SK-N-SH treated with all-trans-retinoic acid at 6 μM for 48 hours (cell line): ENCODE data around the gene VPS39.

Experiments used
- ARNTL ChIP-seq: fragments of 450-650 bp; formaldehyde crosslinking; IDR thresholded peaks from 2 replicates; pipeline ENCODE4 v1.5.0; 2020; ENCODE audit warnings: low read depth, mild to moderate bottlenecking, moderate library complexity, borderline replicate concordance
- BACH2 ChIP-seq: fragments of 250-450 bp; sonication (Bioruptor Pico); IDR thresholded peaks from 2 replicates; pipeline ENCODE4 v1.9.0; 2021; ENCODE audit warnings: mild to moderate bottlenecking, borderline replicate concordance
- GLIS3 ChIP-seq: fragments of 250-450 bp; sonication (Bioruptor Pico); IDR thresholded peaks from 2 replicates; pipeline ENCODE4 v1.5.0; 2020; ENCODE audit warnings: mild to moderate bottlenecking, moderate library complexity
- PPARA ChIP-seq: fragments of 250-450 bp; sonication (Bioruptor Pico); IDR thresholded peaks from 2 replicates; pipeline ENCODE4 v1.5.0; 2020; ENCODE audit warnings: mild to moderate bottlenecking, borderline replicate concordance
- ZC3H10 ChIP-seq: fragments of 250-450 bp; sonication (Bioruptor Pico); IDR thresholded peaks from 2 replicates; pipeline ENCODE4 v1.5.1; 2021; ENCODE audit warnings: mild to moderate bottlenecking, moderate library complexity
- ZFP30 ChIP-seq: fragments of 450-650 bp; formaldehyde crosslinking; IDR thresholded peaks from 2 replicates; pipeline ENCODE4 v1.5.0; 2022; ENCODE audit warnings: mild to moderate bottlenecking, moderate library complexity
- ZNF565 ChIP-seq: fragments of 450-650 bp; formaldehyde crosslinking; conservative IDR thresholded peaks from 2 replicates; pipeline ENCODE4 v1.5.0; 2020; ENCODE audit warnings: low read depth, mild to moderate bottlenecking, moderate library complexity
- TF ChIP-seq, protein P1 (sequence below): fragments of 250-450 bp; sonication (Bioruptor Pico); IDR thresholded peaks from 2 replicates; pipeline ENCODE4 v1.5.1; 2020; ENCODE audit warnings: low read depth, mild to moderate bottlenecking, moderate library complexity
- TF ChIP-seq, protein P2 (sequence below): fragments of 250-450 bp; sonication (Bioruptor Pico); IDR thresholded peaks from 2 replicates; pipeline ENCODE4 v1.8.0; 2020; ENCODE audit warnings: mild to moderate bottlenecking, moderate library complexity, borderline replicate concordance
- TF ChIP-seq, protein P3 (sequence below): fragments of 250-450 bp; sonication (Bioruptor Pico); IDR thresholded peaks from 2 replicates; pipeline ENCODE4 v1.8.0; 2021; ENCODE audit warnings: low read depth, mild to moderate bottlenecking, moderate library complexity, borderline replicate concordance
- TF ChIP-seq, protein P4 (sequence below): fragments of 250-450 bp; sonication (Bioruptor Pico); IDR thresholded peaks from 2 replicates; pipeline ENCODE4 v1.5.0; 2020; ENCODE audit warnings: mild to moderate bottlenecking, moderate library complexity
- TF ChIP-seq, protein P5 (sequence below): fragments of 250-450 bp; sonication (Bioruptor Pico); IDR thresholded peaks from 2 replicates; pipeline ENCODE4 v1.5.1; 2021; ENCODE audit warnings: mild to moderate bottlenecking, moderate library complexity

DNA sequence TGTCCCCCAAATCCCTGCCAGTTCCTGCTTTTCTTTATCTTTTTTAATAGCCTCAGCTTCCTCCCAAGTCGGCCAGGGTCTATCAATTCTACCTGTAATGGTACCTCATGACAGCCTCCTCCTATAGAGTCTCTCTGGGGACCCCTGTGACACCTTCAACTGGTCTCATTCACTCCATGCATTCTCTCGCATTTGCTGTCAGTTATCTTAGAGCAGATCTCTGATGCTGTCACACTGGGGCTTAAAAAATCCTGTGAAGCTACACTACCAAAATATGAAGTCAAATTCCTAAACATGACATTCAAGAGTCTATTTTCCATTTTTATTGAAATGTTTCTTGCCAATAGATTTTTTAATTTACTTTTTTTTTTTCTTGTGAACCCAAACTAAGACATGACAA is 5.5 kb downstream of the VPS39 start:
- TF ChIP-seq, protein P1, sequence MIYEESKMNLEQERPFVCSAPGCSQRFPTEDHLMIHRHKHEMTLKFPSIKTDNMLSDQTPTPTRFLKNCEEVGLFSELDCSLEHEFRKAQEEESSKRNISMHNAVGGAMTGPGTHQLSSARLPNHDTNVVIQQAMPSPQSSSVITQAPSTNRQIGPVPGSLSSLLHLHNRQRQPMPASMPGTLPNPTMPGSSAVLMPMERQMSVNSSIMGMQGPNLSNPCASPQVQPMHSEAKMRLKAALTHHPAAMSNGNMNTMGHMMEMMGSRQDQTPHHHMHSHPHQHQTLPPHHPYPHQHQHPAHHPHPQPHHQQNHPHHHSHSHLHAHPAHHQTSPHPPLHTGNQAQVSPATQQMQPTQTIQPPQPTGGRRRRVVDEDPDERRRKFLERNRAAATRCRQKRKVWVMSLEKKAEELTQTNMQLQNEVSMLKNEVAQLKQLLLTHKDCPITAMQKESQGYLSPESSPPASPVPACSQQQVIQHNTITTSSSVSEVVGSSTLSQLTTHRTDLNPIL = no peak
- TF ChIP-seq, protein P2, sequence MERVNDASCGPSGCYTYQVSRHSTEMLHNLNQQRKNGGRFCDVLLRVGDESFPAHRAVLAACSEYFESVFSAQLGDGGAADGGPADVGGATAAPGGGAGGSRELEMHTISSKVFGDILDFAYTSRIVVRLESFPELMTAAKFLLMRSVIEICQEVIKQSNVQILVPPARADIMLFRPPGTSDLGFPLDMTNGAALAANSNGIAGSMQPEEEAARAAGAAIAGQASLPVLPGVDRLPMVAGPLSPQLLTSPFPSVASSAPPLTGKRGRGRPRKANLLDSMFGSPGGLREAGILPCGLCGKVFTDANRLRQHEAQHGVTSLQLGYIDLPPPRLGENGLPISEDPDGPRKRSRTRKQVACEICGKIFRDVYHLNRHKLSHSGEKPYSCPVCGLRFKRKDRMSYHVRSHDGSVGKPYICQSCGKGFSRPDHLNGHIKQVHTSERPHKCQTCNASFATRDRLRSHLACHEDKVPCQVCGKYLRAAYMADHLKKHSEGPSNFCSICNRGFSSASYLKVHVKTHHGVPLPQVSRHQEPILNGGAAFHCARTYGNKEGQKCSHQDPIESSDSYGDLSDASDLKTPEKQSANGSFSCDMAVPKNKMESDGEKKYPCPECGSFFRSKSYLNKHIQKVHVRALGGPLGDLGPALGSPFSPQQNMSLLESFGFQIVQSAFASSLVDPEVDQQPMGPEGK (CRISPR knock-in tag) = no peak
- TF ChIP-seq, protein P3, sequence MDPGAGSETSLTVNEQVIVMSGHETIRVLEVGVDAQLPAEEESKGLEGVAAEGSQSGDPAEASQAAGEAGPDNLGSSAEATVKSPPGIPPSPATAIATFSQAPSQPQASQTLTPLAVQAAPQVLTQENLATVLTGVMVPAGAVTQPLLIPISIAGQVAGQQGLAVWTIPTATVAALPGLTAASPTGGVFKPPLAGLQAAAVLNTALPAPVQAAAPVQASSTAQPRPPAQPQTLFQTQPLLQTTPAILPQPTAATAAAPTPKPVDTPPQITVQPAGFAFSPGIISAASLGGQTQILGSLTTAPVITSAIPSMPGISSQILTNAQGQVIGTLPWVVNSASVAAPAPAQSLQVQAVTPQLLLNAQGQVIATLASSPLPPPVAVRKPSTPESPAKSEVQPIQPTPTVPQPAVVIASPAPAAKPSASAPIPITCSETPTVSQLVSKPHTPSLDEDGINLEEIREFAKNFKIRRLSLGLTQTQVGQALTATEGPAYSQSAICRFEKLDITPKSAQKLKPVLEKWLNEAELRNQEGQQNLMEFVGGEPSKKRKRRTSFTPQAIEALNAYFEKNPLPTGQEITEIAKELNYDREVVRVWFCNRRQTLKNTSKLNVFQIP (CRISPR knock-in tag) = no peak
- TF ChIP-seq BACH2 (CRISPR knock-in tag) = no peak
- no peak for TF ChIP-seq ZFP30 (CRISPR knock-in tag)
- TF ChIP-seq ARNTL (CRISPR knock-in tag) = no peak
- TF ChIP-seq, protein P4, sequence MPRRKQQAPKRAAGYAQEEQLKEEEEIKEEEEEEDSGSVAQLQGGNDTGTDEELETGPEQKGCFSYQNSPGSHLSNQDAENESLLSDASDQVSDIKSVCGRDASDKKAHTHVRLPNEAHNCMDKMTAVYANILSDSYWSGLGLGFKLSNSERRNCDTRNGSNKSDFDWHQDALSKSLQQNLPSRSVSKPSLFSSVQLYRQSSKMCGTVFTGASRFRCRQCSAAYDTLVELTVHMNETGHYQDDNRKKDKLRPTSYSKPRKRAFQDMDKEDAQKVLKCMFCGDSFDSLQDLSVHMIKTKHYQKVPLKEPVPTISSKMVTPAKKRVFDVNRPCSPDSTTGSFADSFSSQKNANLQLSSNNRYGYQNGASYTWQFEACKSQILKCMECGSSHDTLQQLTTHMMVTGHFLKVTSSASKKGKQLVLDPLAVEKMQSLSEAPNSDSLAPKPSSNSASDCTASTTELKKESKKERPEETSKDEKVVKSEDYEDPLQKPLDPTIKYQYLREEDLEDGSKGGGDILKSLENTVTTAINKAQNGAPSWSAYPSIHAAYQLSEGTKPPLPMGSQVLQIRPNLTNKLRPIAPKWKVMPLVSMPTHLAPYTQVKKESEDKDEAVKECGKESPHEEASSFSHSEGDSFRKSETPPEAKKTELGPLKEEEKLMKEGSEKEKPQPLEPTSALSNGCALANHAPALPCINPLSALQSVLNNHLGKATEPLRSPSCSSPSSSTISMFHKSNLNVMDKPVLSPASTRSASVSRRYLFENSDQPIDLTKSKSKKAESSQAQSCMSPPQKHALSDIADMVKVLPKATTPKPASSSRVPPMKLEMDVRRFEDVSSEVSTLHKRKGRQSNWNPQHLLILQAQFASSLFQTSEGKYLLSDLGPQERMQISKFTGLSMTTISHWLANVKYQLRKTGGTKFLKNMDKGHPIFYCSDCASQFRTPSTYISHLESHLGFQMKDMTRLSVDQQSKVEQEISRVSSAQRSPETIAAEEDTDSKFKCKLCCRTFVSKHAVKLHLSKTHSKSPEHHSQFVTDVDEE (CRISPR knock-in tag) = no peak
- no peak for TF ChIP-seq PPARA (CRISPR knock-in tag)
- TF ChIP-seq GLIS3 (CRISPR knock-in tag) = no peak
- TF ChIP-seq, protein P5, sequence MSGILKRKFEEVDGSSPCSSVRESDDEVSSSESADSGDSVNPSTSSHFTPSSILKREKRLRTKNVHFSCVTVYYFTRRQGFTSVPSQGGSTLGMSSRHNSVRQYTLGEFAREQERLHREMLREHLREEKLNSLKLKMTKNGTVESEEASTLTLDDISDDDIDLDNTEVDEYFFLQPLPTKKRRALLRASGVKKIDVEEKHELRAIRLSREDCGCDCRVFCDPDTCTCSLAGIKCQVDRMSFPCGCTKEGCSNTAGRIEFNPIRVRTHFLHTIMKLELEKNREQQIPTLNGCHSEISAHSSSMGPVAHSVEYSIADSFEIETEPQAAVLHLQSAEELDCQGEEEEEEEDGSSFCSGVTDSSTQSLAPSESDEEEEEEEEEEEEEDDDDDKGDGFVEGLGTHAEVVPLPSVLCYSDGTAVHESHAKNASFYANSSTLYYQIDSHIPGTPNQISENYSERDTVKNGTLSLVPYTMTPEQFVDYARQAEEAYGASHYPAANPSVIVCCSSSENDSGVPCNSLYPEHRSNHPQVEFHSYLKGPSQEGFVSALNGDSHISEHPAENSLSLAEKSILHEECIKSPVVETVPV = no peak
- TF ChIP-seq ZC3H10 (CRISPR knock-in tag) = no peak
- no peak for TF ChIP-seq ZNF565
